Sigmoid colon (tissue), 3 donors: ENCODE measurements around the gene RADIL.

Experiments
- CTCF ChIP-seq, 4 experiments: fragments of 450-650 bp in 3 of 4; fragments of 200-600 bp in 1 of 4; IDR thresholded peaks; one replicate each; pipeline ENCODE4 v1.5.1; 2016 to 2019; ENCODE audit warnings: antibody characterized with exemption in 4 of 4, mild to moderate bottlenecking in 3 of 4, moderate library complexity in 2 of 4
- POLR2A ChIP-seq, 2 donors: fragments of 450-650 bp; IDR thresholded peaks; one replicate each; pipeline ENCODE4 v1.6.1; 2016; ENCODE audit warnings: antibody characterized with exemption in 2 of 2, mild to moderate bottlenecking in 2 of 2, moderate library complexity in 2 of 2

- TF ChIP-seq POLR2A (IDR thresholded peaks at IDR 0.05) = no peak
- peak in 1 of 4 experiments; percentile 13 for TF ChIP-seq CTCF (IDR thresholded peaks at IDR 0.05)
These were observed 34.1 kb downstream of the RADIL start for GRCh38 chr7:4849390-4849789.
